Left lung (tissue), 10 donors: ENCODE results near the gene ELFN1. TPM values are rescaled to one million over a fixed set of nuclear protein-coding genes. Genes with fewer than 3 reads are reported as not detected.

Experiments
- ATAC-seq: fragments of 200-7000 bp; cut with Tn5 transposase; one replicate; pipeline ENCODE4 v1.9.1; 2020; ENCODE audit warnings: moderate library complexity
- DNase-seq, 4 donors: peaks; one replicate each; pipeline ENCODE4 v3.0.0-alpha.2; 2013 to 2020
- H3K27ac ChIP-seq, 2 donors: fragments of 200-600 bp; sonication (generic) in 1 of 2; one replicate each; pipeline versions ENCODE4 v1.5.0 to v1.8.0; 2020 to 2021
- H3K27me3 ChIP-seq, 2 donors: fragments of 200-600 bp; sonication (generic) in 1 of 2; one replicate each; pipeline versions ENCODE4 v1.5.0 to v1.8.0; 2020 to 2021
- H3K36me3 ChIP-seq, 2 donors: fragments of 200-600 bp; sonication (generic) in 1 of 2; one replicate each; pipeline versions ENCODE4 v1.5.0 to v1.8.0; 2020 to 2021
- H3K4me1 ChIP-seq, 2 donors: fragments of 200-600 bp; one replicate each; pipeline ENCODE4 v1.8.0; 2021
- H3K4me3 ChIP-seq, 2 donors: fragments of 200-600 bp; sonication (generic) in 1 of 2; one replicate each; pipeline versions ENCODE4 v1.5.0 to v1.8.0; 2020 to 2021; ENCODE audit warnings: mild to moderate bottlenecking in 1 of 2
- H3K9me3 ChIP-seq, 2 donors: fragments of 200-600 bp; sonication (generic) in 1 of 2; one replicate each; pipeline versions ENCODE4 v1.5.0 to v1.8.0; 2020 to 2021
- CTCF ChIP-seq, 2 donors: fragments of 200-600 bp; sonication (generic) in 1 of 2; IDR thresholded peaks; one replicate each; pipeline versions ENCODE4 v1.5.0 to v1.8.0; 2021; ENCODE audit warnings: antibody characterized with exemption in 2 of 2
- intact Hi-C, 2 donors: fragments of 100-400 bp; cut with DNase I; formaldehyde crosslinking; loops; one replicate each; pipeline versions ENCODE4 v1.11.2 to v1.14.2; 2022
- polyA plus RNA-seq, 6 donors: library from polyadenylated mRNA; unstranded; fragments of 120-200 nt; gene quantifications; one replicate each; pipeline ENCODE4 v1.2.1, GENCODE V29; 2013; ENCODE audit not compliant: insufficient read length in 6 of 6
- total RNA-seq, 2 donors: library from RNA; stranded (reverse); fragmentation: NEBNext Ultra II Directional; extraction: Animal tissue kit (Norgen Biotek cat#: 25700); gene quantifications; one replicate each; pipeline ENCODE4 v1.2.1, GENCODE V29; 2021
- donor health status: DM: no; HTN: yes; CAD: no.
- donor health status: DM: no; HTN: no; CAD: no.

The ELFN1 gene
- total and polyA plus RNA-seq, 8 donors: 1.5 to 4.0 (median 2.7) TPM

DNA sequence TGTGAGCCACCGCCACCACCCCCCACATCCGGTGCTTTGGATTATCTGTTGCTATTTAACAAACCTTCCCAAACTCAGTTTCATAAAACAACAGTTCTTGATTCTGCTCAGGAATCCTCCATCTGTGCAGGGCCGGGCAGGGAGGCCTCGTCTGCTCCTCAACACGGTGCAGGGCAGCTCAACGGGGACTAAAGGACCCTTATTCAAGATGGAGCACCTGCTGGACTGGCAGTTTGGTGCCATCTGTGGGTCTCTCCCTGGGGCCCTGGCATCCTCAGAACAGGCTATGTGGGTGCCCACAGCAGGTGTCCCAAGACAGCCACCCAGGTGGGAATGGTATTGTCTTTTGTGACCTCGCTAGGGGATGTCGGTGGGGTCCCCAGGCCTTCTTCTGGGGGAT is 31.0 kb upstream of the ELFN1 start:
- Histone ChIP-seq H3K9me3 (peaks cover 0 to 39% of the 10 kb centered on the region in 2 donors), H3K27me3 (peaks cover 0 to 63% of the 10 kb centered on the region in 2 donors), H3K4me1 (no peaks in the 10 kb centered on the region), H3K4me3 (no peak overlapping the region), H3K27ac (no peak overlapping the region), H3K36me3 (no peaks in the 10 kb centered on the region)
- DNase-seq: no peak
- no peak for ATAC-seq
- intact Hi-C loops: no loop called here
- no peak for TF ChIP-seq CTCF (IDR thresholded peaks at IDR 0.05)

- no peak for TF ChIP-seq CTCF (IDR thresholded peaks at IDR 0.05)
- Histone ChIP-seq H3K27me3 (peaks cover 0 to 64% of the 10 kb centered on the region in 2 donors), H3K4me1 (no peaks in the 10 kb centered on the region), H3K36me3 (no peaks in the 10 kb centered on the region), H3K27ac (no peak overlapping the region), H3K9me3 (peaks cover 0 to 35% of the 10 kb centered on the region in 2 donors), H3K4me3 (no peak overlapping the region)
- DNase-seq (no peak), ATAC-seq (no peak)
- intact Hi-C loops: no loop called here
Observed at GRCh38 chr7:1639532-1640175, 30.4 kb upstream of the ELFN1 start.

DNA sequence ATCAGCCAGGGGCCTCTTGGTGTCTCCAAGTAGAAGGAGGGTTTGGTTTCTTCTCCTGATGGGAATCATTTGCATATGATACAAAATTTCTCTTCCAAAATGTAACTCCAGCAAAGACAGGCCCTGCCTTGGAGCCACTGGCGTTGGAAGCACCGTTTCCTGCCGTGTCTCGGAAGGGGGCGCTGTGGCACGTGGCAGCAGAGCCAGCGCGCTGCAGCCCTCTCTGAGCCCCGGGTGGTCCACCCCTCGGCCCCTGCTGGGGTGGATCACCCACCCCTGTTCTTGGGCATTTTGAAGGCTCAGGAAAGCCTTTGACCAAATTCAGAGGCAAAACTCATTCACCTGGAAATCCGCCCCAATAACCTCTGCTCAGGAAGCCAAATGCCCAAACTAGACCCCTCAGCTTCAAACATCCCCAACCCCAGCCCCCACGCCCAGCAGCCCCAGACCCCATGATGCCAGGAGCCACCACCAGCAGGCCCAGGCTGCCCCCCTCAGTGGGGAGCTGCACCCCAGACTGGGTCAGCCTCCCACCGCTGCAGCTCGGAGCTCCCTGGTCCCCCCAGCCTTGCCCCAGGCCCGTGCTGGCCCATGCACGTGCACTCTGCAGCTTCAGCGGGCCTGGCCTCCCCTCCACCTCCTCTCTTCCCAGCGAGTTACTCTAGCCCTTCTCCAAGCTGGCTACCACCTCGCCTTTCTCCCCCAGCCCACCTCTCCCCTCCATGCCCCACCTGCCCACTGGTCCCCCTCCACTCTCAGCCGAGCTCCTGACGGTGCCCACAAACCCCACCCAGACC is 29.5 kb upstream of the ELFN1 start:
- Histone ChIP-seq H3K36me3 (no peaks in the 10 kb centered on the region), H3K9me3 (peaks cover 0 to 26% of the 10 kb centered on the region in 2 donors), H3K4me3 (no peak overlapping the region), H3K27ac (no peak overlapping the region), H3K4me1 (no peaks in the 10 kb centered on the region), H3K27me3 (peaks cover 0 to 74% of the 10 kb centered on the region in 2 donors)
- no peak for ATAC-seq
- DNase-seq: peak in 1 of 4 donors; percentile 60
- intact Hi-C loops: no loop called here
- TF ChIP-seq CTCF (IDR thresholded peaks at IDR 0.05): no peak

GRCh38 chr7:1641173-1641572 is 28.9 kb upstream of the ELFN1 start:
- TF ChIP-seq CTCF (IDR thresholded peaks at IDR 0.05): no peak
- intact Hi-C loops: no loop called here
- no peaks in the 10 kb centered on the region for H3K36me3 ChIP-seq
- peaks cover 0 to 80% of the 10 kb centered on the region in 2 donors for H3K27me3 ChIP-seq
- no peak overlapping the region for H3K27ac ChIP-seq
- ATAC-seq: no peak
- H3K9me3 ChIP-seq: peaks cover 0 to 20% of the 10 kb centered on the region in 2 donors
- no peak overlapping the region for H3K4me3 ChIP-seq
- no peaks in the 10 kb centered on the region for H3K4me1 ChIP-seq
- DNase-seq: peak in 1 of 4 donors; percentile 65

DNA sequence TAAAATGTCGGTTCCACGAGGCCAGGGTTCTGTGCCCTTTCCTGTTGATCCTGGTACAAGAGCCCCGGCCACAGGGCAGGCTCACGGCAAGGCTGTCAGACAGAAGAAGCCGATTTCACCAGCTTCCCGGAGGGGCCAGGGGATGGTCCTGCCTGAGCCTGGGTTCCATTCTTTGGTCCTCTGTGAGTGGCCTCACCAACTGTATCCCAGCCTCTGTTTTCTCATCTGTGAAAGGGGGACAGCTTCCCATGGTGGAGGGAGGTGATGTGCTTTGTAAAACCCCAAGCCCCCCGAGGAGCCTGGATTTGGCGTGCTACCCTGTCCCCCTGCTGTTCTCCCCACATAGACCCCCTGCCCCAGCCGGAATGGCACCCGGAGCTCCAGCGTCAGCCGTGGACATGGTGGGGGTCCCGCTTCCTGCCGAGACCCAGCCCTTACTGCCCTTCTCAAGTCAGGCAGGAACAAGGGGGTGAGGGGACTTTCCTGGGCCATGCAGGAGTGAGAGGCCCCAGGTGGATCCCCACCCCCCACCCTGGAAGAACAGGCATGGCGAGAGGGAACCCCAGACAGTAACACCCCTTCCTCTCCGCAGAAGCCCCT is 28.3 kb upstream of the ELFN1 start:
- no peak for DNase-seq
- intact Hi-C loops: no loop called here
- H3K4me1 ChIP-seq: no peaks in the 10 kb centered on the region
- ATAC-seq: no peak
- H3K4me3 ChIP-seq: no peak overlapping the region
- H3K27ac ChIP-seq: no peak overlapping the region
- peaks cover 0 to 86% of the 10 kb centered on the region in 2 donors for H3K27me3 ChIP-seq
- peaks cover 0 to 14% of the 10 kb centered on the region in 2 donors for H3K9me3 ChIP-seq
- H3K36me3 ChIP-seq: no peaks in the 10 kb centered on the region
- TF ChIP-seq CTCF (IDR thresholded peaks at IDR 0.05): no peak
